ENCODE data around the gene INSC.

The INSC gene

GRCh38 chr11:15192005-15192556, 77.4 kb downstream of the INSC start:
- no peak overlapping the region for H3K4me3 ChIP-seq (ENCODE audit: low read depth, low read length)
- ChIA-PET POLR2A (no interaction called here), CTCF (interaction anchor here (0.6 to 1.5 kb wide), 5 partner anchors 15 to 78 kb away, joined by 3 to 4 read pairs (median 3); no protein-coding TSS in a partner anchor)
- no peak overlapping the region for H3K27ac ChIP-seq (ENCODE audit: extremely low read depth, low read depth, low read length)
- H3K9me3 ChIP-seq (ENCODE audit: control insufficient read depth, insufficient read depth, low read depth, low read length) = no peaks in the 10 kb centered on the region
- H3K4me1 ChIP-seq (ENCODE audit: control insufficient read depth, insufficient read depth, low read length) = no peaks in the 10 kb centered on the region
- no peaks in the 10 kb centered on the region for H3K36me3 ChIP-seq (ENCODE audit: control insufficient read depth in 2 of 2, insufficient read depth in 1 of 2, low read length in 2 of 2)
- TF ChIP-seq ZNF239 (tag by site-specific recombination; IDR thresholded peaks at IDR 0.05) = no peak
- TF ChIP-seq ZNF660 (tag by site-specific recombination; IDR thresholded peaks at IDR 0.05) = no peak
- TF ChIP-seq ZFHX2 (tag by site-specific recombination; conservative IDR thresholded peaks at IDR 0.05) = no peak
- no peak for TF ChIP-seq YY1 (tag by site-specific recombination; IDR thresholded peaks at IDR 0.05)
- no peak for TF ChIP-seq ZNF311 (tag by site-specific recombination; IDR thresholded peaks at IDR 0.05; ENCODE audit: borderline replicate concordance)
- no peak for TF ChIP-seq REPIN1 (tag by site-specific recombination; IDR thresholded peaks at IDR 0.05; ENCODE audit: low read depth)
- no peak for TF ChIP-seq ZNF558 (tag by site-specific recombination; IDR thresholded peaks at IDR 0.05)
- TF ChIP-seq ZSCAN5A (tag by site-specific recombination; IDR thresholded peaks at IDR 0.05) = no peak
- TF ChIP-seq ZNF133 (tag by site-specific recombination; IDR thresholded peaks at IDR 0.05) = no peak
- TF ChIP-seq ZNF629 (tag by site-specific recombination; IDR thresholded peaks at IDR 0.05) = no peak
- TF ChIP-seq YY2 (tag by site-specific recombination; IDR thresholded peaks at IDR 0.05) = no peak
- no peak for TF ChIP-seq ZSCAN18 (tag by site-specific recombination; IDR thresholded peaks at IDR 0.05)
- no peak for TF ChIP-seq ZNF670 (tag by site-specific recombination; IDR thresholded peaks at IDR 0.05; ENCODE audit: low read depth)
- TF ChIP-seq ZNF777 (tag by site-specific recombination; IDR thresholded peaks at IDR 0.05; ENCODE audit: borderline replicate concordance) = no peak
- no peak for TF ChIP-seq ZNF169 (tag by site-specific recombination; IDR thresholded peaks at IDR 0.05)
- no peak for TF ChIP-seq ZNF416 (tag by site-specific recombination; IDR thresholded peaks at IDR 0.05)
- TF ChIP-seq ZNF19 (tag by site-specific recombination; IDR thresholded peaks at IDR 0.05; ENCODE audit: low read depth) = no peak
- TF ChIP-seq ZBTB8A (tag by site-specific recombination; IDR thresholded peaks at IDR 0.05) = no peak

GRCh38 chr11:15194671-15195415, 80.1 kb downstream of the INSC start:
- POLR2A ChIA-PET = no interaction called here
- no peak overlapping the region for H3K4me3 ChIP-seq (ENCODE audit: low read depth, low read length)
- no peaks in the 10 kb centered on the region for H3K9me3 ChIP-seq (ENCODE audit: control insufficient read depth, insufficient read depth, low read depth, low read length)
- H3K36me3 ChIP-seq (ENCODE audit: control insufficient read depth in 2 of 2, insufficient read depth in 1 of 2, low read length in 2 of 2) = no peaks in the 10 kb centered on the region
- TF ChIP-seq ZSCAN30 (tag by site-specific recombination; IDR thresholded peaks at IDR 0.05) = no peak
- TF ChIP-seq ZNF2 (tag by site-specific recombination; IDR thresholded peaks at IDR 0.05) = no peak
- TF ChIP-seq SP7 (tag by site-specific recombination; IDR thresholded peaks at IDR 0.05) = no peak
- no peak for TF ChIP-seq ZNF660 (tag by site-specific recombination; IDR thresholded peaks at IDR 0.05)
- no peak for TF ChIP-seq ZBTB1 (tag by site-specific recombination; IDR thresholded peaks at IDR 0.05)
- TF ChIP-seq GLI4 (tag by site-specific recombination; IDR thresholded peaks at IDR 0.05) = no peak
- no peak for TF ChIP-seq GLIS2 (tag by site-specific recombination; IDR thresholded peaks at IDR 0.05)
- TF ChIP-seq TCF7L2 (IDR thresholded peaks at IDR 0.05; ENCODE audit: borderline replicate concordance, low read depth, low read length) = no peak
- no peak for TF ChIP-seq ZNF600 (tag by site-specific recombination; IDR thresholded peaks at IDR 0.05)
- no peak for TF ChIP-seq ZNF138 (tag by site-specific recombination; IDR thresholded peaks at IDR 0.05; ENCODE audit: borderline replicate concordance)
- no peak for TF ChIP-seq ZNF658 (tag by site-specific recombination; IDR thresholded peaks at IDR 0.05)
- no peak for TF ChIP-seq HOXC10 (CRISPR knock-in tag; IDR thresholded peaks at IDR 0.05)
- no peak for TF ChIP-seq ZNF747 (tag by site-specific recombination; IDR thresholded peaks at IDR 0.05)
- no peak for TF ChIP-seq ZNF404 (tag by site-specific recombination; IDR thresholded peaks at IDR 0.05)
- no peak for TF ChIP-seq ZNF558 (tag by site-specific recombination; IDR thresholded peaks at IDR 0.05)
- no peaks in the 10 kb centered on the region for H3K4me1 ChIP-seq (ENCODE audit: control insufficient read depth, insufficient read depth, low read length)
- CTCF ChIA-PET = interaction anchor here (0.6 to 1.6 kb wide), 6 partner anchors 12 to 220 kb away, joined by 3 to 7 read pairs (median 3); no protein-coding TSS in a partner anchor
- H3K27ac ChIP-seq (ENCODE audit: extremely low read depth, low read depth, low read length) = no peak overlapping the region

Data from HEK293 (cell line).